HG03571 (cell line): ENCODE results near the gene CLSTN2.

Experiments used
- ATAC-seq: cut with Tn5 transposase; IDR thresholded peaks from one replicate; pipeline ENCODE4 v1.9.1; 2021; ENCODE audit not compliant: unreplicated experiment

CLSTN2 gene

GRCh38 chr3:140178482-140178881 is 243.5 kb downstream of the CLSTN2 start:
- no peak for ATAC-seq

GRCh38 chr3:140180603-140181002 is 245.6 kb downstream of the CLSTN2 start:
- no peak for ATAC-seq

GRCh38 chr3:140185375-140185774 is 250.4 kb downstream of the CLSTN2 start:
- no peak for ATAC-seq

GRCh38 chr3:140186421-140186920 is 251.5 kb downstream of the CLSTN2 start:
- ATAC-seq, result no peak

- no peak for ATAC-seq
Observed at GRCh38 chr3:140187028-140187427, 252.0 kb downstream of the CLSTN2 start.

GRCh38 chr3:140187656-140188221 is 252.8 kb downstream of the CLSTN2 start:
- ATAC-seq, result no peak

GRCh38 chr3:140188285-140188684 is 253.3 kb downstream of the CLSTN2 start:
- no peak for ATAC-seq

- no peak for ATAC-seq
Observed at GRCh38 chr3:140189267-140189666, 254.3 kb downstream of the CLSTN2 start.

GRCh38 chr3:140189976-140190375 is 255.0 kb downstream of the CLSTN2 start:
- no peak for ATAC-seq

- ATAC-seq, result no peak
Observed at GRCh38 chr3:140196970-140197369, 262.0 kb downstream of the CLSTN2 start.

- ATAC-seq, result no peak
Observed at GRCh38 chr3:140198242-140198641, 263.3 kb downstream of the CLSTN2 start.

GRCh38 chr3:140199008-140199407 is 264.0 kb downstream of the CLSTN2 start:
- no peak for ATAC-seq

- ATAC-seq, result no peak
Observed at GRCh38 chr3:140199743-140200142, 264.8 kb downstream of the CLSTN2 start.

- ATAC-seq, result no peak
Observed at GRCh38 chr3:140203510-140203909, 268.5 kb downstream of the CLSTN2 start.

- no peak for ATAC-seq
Observed at GRCh38 chr3:140204271-140204984, 269.4 kb downstream of the CLSTN2 start.

- ATAC-seq, result no peak
Observed at GRCh38 chr3:140205598-140205997, 270.6 kb downstream of the CLSTN2 start.

- no peak for ATAC-seq
Observed at GRCh38 chr3:140206196-140207040, 271.4 kb downstream of the CLSTN2 start.

GRCh38 chr3:140207541-140207940 is 272.6 kb downstream of the CLSTN2 start:
- ATAC-seq, result no peak

- no peak for ATAC-seq
Observed at GRCh38 chr3:140216249-140216648, 281.3 kb downstream of the CLSTN2 start.

GRCh38 chr3:140219291-140219690 is 284.3 kb downstream of the CLSTN2 start:
- ATAC-seq, result no peak

GRCh38 chr3:140219923-140220452 is 285.0 kb downstream of the CLSTN2 start:
- ATAC-seq, result no peak
